ENCODE data around the gene YJU2.
"Not testable (repeated sequence)": the region's sequence is repeated elsewhere in the genome, so short reads cannot be mapped to it uniquely, and the experiment has no call there.

Gene YJU2

DNA sequence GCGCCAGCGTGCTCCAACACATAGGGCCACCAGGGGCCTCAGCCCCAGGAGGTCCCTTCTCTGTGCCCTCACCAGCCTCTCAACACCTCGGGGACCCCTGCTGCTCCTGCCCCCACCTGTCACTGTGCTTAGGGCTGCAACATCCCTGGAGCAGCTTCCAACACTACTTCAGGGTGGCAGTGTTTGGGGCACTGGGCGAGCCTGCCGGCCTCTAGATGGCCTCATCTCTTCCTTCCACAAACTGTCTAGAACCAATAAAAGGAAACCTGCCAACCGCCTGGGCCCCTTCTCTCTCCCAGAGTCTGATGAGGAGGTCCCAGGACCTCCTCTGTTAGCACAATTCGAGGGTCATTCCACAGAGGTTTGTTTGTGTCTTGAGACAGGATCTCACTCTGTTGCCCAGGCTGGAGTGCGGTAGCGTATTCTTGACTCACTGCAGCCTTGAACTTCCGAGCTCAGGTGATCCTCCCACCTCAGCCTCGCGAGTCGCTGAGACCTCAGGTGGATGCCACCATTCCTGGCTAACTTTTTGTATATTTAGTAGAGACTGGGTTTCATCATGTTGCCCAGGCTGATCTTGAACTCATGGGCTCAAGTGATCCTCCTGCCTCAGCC is 22.0 kb downstream of the YJU2 start:
- no peak for FAIRE-seq

GRCh38 chr19:4272894-4273293 is 26.0 kb downstream of the YJU2 start:
- FAIRE-seq: no peak

DNA sequence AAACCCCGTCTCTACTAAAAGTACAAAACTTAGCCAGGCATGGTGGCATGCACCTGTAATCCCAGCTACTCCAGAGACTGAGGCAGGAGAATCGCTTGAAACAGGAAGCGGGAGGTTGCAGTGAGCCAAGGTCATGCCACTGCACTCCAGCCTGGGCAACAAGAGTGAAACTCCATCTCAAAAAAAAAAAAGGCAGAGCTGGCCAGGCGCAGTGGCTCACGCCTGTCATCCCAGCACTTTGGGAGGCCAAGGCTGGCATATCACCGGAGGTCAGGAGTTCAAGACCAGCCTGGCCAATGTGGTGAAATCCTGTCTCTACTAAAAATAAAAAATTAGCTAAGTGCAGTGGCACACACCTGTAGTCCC is 27.4 kb downstream of the YJU2 start:
- FAIRE-seq: not testable (repeated sequence)

- FAIRE-seq: no peak
Observed at GRCh38 chr19:4277191-4277696, 30.4 kb downstream of the YJU2 start.

- no peak for FAIRE-seq
Observed at GRCh38 chr19:4278010-4278409, 31.1 kb downstream of the YJU2 start.

DNA sequence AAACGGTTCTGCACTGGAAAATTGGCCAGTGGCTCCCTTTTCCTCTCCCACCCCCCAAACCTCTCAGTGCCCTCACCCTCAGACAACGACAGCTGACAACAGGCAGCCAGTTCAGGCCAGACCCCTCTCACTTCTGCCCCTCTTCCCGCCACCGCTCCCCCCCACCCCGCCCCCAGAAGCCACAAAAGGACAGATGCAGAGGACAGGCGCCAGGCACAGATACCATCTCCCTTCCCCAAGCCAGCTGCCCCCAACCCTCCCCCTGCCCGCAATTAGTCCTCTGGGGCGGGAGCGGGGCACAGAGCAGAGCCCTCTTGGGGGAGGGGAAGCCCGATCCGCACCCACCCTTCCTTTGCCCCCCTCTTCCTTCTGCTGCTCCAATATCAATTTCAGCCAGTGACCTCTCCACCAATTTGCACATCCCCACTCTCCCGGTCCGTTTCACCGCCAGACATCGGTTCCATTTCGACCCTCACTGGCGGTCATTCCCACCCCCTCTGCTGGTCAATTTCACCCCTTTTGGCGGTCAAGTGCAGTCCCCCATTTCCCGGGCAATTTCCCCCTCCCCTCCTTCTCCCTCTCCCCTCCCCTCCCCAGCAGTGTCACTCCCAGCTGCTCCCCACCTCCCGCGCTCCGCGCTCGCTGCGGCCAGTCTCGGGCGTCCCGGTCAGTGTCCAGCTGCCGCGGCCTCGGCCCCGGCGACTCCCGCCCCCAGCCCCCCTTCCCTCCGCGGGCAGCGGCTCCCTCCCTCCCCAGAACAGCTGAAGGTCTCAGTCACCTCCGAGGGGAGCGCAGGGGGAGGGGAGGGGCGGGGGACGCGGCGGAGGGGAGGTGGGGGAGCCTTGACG is 31.8 kb downstream of the YJU2 start, which contains the start of gene SHD:
Gene SHD, plus strand, starts transcription at position 848 of the 848 bp plus-strand sequence. CDS start 798 bp downstream, outside the sequence.
- FAIRE-seq: no peak

GRCh38 chr19:4279267-4279529 is 32.3 kb downstream of the YJU2 start:
- no peak for FAIRE-seq

DNA sequence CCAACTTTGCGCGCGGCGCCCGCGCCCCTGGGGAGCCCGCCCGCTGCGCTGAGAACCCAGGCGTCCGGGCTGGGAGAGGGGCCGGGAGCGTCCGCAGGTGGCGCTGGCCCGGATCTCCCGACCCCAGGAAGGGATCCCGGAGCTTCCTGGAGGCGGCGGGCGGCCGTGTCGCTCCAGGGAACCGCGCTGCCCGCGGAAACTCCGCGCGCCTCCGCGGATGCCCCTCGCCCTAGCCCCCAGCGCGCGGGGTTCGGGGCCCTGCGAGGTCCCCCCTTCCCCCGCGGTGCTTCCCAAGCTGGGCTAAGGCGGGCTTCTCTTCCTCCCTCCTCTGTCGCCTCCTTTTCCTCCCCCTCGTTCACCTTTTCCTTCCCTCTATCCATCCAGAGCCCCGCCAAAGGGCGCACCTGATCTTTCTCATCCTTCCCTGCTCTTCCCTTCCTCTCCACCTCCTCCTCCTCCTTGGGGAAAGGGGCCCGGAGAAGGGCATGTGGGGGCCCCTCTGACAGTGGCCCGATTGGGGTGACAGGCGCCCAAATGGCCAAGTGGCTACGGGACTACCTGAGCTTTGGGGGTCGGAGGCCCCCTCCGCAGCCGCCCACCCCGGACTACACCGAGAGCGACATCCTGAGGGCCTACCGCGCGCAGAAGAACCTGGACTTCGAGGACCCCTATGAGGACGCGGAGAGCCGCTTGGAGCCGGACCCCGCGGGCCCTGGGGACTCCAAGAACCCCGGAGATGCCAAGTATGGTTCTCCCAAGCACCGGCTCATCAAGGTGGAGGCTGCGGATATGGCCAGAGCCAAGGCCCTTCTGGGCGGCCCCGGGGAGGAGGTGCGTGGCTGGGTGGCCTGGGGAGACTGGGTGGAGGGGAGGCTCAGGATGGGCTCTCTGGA is 32.9 kb downstream of the YJU2 start:
- FAIRE-seq: no peak

- no peak for FAIRE-seq
Observed at GRCh38 chr19:4284176-4284958, 37.5 kb downstream of the YJU2 start.

GRCh38 chr19:4284974-4285373 is 38.1 kb downstream of the YJU2 start:
- FAIRE-seq: no peak

GRCh38 chr19:4286141-4286540 is 39.3 kb downstream of the YJU2 start:
- FAIRE-seq: not testable (repeated sequence)

- FAIRE-seq: no peak
Observed at GRCh38 chr19:4288091-4288777, 41.4 kb downstream of the YJU2 start.

GRCh38 chr19:4291184-4291732 is 44.4 kb downstream of the YJU2 start:
- no peak for FAIRE-seq

DNA sequence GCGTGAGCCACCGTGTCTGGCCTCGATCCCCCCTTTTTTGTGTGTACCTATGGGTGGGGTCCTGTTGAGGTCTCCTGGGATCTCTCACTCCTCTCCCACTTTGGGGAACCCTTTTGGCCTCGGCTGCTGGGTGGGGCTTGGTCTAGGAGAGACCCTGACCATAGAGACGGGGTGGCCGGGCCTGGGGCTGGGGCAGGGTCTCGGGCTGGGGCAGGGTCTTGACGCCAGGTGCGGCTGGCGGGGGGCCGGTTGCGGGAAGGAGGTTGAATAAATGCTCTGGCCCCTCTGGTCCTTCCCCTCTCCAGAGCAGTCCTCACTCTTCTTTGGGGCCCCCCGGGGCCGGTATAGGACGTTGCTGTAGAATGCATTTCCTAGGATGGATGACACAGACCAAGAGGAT is 45.6 kb downstream of the YJU2 start:
- FAIRE-seq: no peak

- no peak for FAIRE-seq
Observed at GRCh38 chr19:4294389-4294788, 47.5 kb downstream of the YJU2 start.

DNA sequence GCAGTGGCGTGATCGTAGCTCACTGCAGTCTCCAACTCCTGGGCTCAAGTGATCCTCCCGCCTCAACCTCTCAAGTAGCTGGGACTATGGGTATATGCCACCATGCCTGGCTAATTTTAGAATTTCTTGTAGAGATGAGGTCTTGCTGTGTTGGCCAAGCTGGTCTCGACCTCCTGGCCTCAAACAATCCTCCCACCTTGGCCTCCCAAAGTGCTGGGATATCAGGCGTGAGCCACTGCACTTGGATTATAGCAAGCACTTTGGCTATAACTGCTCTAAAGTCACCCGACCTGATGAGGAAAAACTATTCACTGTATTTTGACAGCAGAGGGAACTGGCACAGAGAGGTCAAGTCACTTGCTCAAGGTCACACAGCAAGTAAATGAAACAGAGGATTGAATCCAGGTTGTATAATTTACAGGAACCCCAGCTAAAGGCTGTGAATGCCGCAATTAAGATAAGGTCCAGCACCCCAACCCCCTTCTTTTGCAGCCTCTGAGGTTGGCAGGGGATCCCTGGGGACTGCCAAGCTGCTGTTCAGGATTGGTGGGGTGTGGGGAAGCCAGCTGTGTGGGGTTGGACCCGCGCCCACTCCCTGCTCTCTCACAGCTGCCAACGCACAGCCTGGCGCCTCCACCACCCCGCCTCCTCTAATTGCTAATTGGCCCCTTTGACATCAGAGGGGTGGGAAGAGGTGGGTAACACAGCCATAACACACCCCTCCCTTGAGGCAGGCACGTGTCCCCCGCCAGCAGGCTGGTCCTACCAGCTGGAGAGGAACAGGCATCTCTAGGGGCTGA is 49.3 kb downstream of the YJU2 start:
- FAIRE-seq: no peak

DNA sequence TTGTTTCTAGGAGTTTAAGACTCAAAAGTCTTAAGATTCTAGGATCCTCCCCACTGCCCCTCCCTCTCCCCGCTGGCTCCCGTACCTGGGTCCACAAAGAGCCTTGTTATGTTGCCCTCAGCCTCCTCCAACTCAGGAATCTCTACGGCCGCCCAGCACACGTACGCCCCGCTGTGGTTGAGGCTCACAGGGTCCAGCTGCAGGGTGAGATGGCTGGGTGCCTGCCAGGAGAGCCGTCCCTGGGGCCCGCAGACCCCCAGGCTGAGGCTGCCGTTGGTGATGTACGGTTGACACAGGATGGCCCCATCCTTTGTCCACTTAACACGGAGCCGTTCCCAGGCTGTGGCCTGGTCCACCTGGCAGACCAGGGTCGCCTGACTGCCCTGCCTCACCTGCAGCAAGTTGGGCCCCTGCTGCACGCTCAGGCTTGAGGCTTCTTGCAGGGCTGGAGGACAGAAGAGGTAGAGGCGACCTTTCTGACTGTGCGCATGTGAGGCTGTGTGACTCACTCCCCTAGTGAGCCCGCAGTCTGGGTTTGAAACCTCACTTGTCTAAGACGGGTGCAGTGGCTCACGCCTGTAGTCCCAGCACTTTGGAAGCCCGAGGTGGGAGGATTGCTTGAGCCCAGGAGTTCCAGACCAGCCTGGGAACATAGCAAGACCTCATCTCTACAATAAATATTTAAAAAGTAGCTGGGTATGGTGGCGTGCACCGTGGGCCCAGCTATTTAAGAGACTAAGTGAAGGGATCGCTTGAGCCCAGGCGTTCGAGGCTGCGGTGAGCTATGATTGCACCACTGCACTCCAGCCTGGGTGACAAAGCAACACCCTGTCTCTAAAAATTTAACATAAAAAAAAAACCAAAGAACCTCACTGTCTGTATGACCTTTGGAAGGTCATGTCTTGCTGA is 51.3 kb downstream of the YJU2 start:
- no peak for FAIRE-seq

DNA sequence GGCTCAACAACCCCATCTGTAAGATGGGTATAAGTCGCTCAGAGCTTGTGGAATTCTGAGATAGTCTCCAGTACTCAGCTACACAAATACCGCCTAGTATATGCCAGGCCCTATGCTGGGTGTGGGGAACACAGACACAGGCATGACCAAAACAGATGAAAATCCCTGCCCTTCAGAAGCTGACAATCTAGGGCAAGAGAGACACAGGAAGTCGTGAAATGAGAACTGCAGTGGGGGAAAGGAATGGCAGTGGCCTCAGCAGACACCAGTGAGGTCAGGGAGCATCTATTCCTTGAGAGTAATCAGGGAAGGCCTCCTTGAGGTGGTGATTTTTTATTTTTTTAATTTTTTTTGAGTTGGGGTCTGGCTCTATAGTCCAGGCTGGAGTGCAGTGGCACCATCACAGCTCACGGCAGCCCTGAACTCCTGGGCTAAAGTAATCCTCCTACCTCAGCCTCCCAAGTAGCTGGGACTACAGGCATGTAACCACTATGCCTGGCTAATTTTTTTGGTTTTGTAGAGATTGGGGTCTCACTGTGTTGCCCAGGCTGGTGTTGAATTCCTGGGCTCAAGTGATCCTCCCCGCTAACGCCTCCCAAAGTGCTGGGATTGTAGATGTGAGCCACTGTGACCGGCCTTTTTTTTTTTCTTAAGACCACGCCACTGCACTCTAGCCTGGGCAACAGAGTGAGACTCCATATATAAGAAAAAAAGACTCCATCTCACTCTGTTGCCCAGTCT is 52.1 kb downstream of the YJU2 start:
- FAIRE-seq: no peak

GRCh38 chr19:4300589-4300988 is 53.7 kb downstream of the YJU2 start:
- no peak for FAIRE-seq
